K562 (cell line): ENCODE data around the gene FAM53C. TPM values are rescaled to one million over a fixed set of nuclear protein-coding genes. Genes with fewer than 3 reads are reported as not detected.
A peak's percentile ranks its signal among the peaks of the same experiment; 100 is the strongest.

ENCODE experiments used
- CHD1 ChIP-seq: fragments of 200-600 bp; sonication (generic); IDR thresholded peaks from one replicate; pipeline ENCODE4 v1.6.1; 2012; ENCODE audit warnings: mild to moderate bottlenecking, moderate library complexity, low read length, inconsistent platforms
- FOXA3 ChIP-seq, 2 experiments: fragments of 450-650 bp in 1 of 2; sonication (generic) in 1 of 2; formaldehyde crosslinking; IDR thresholded peaks in 1 of 2; conservative IDR thresholded peaks in 1 of 2; 2 replicates each; pipeline versions ENCODE4 v1.4.0 to v1.8.0; 2020 to 2022; ENCODE audit warnings: mild to moderate bottlenecking in 2 of 2, missing genetic modification reagents in 1 of 2
- KDM4B ChIP-seq, 2 experiments: fragments of 450-650 bp in 1 of 2; sonication (generic) in 1 of 2; IDR thresholded peaks; 2 replicates each; pipeline ENCODE4 v1.6.1; 2016 to 2017; ENCODE audit warnings: borderline replicate concordance in 2 of 2, antibody characterized with exemption in 1 of 2, low read depth in 1 of 2, mild to moderate bottlenecking in 1 of 2
- LCOR ChIP-seq: sonication (generic); formaldehyde crosslinking; IDR thresholded peaks from 2 replicates; pipeline ENCODE4 v1.8.0; 2022; ENCODE audit warnings: mild to moderate bottlenecking, missing genetic modification reagents
- NR1H2 ChIP-seq: sonication (generic); formaldehyde crosslinking; IDR thresholded peaks from 2 replicates; pipeline ENCODE4 v1.4.0; 2020; ENCODE audit warnings: mild to moderate bottlenecking, missing genetic modification reagents
- PML ChIP-seq: IDR thresholded peaks from 2 replicates; pipeline ENCODE4 v1.6.1; 2012; ENCODE audit warnings: low read length, inconsistent platforms
- PRPF4 ChIP-seq: fragments of 200-400 bp; formaldehyde crosslinking; IDR thresholded peaks from one replicate; pipeline ENCODE4 v1.6.1; 2017; ENCODE audit warnings: low read length, low read depth, mild to moderate bottlenecking; ENCODE audit not compliant: insufficient read depth, poor library complexity, severe bottlenecking
- PTRF ChIP-seq: fragments of 450-650 bp; IDR thresholded peaks from 2 replicates; pipeline ENCODE4 v1.6.1; 2016; ENCODE audit warnings: mild to moderate bottlenecking, missing genetic modification characterization, missing compliant biosample characterization
- SIN3B ChIP-seq: fragments of 450-650 bp; IDR thresholded peaks from 2 replicates; pipeline ENCODE4 v1.6.1; 2017; ENCODE audit warnings: low read depth, mild to moderate bottlenecking, moderate library complexity
- TBP ChIP-seq: optimal IDR thresholded peaks from 2 replicates; pipeline ENCODE3; 2011; ENCODE audit warnings: low read depth, low read length, improper control_type of control experiment
- ZNF224 ChIP-seq: sonication (generic); formaldehyde crosslinking; IDR thresholded peaks from 2 replicates; pipeline ENCODE4 v1.8.0; 2022; ENCODE audit warnings: mild to moderate bottlenecking, missing genetic modification reagents
- ZNF354B ChIP-seq: fragments of 250-450 bp; sonication (Bioruptor Pico); IDR thresholded peaks from 2 replicates; pipeline ENCODE4 v1.4.0; 2020
- ZNF584 ChIP-seq: fragments of 200-800 bp; sonication (Bioruptor generic); IDR thresholded peaks from 2 replicates; pipeline ENCODE4 v1.6.1; 2016; ENCODE audit warnings: low read depth, mild to moderate bottlenecking, missing genetic modification characterization, missing compliant biosample characterization
- ZNF695 ChIP-seq: fragments of 450-650 bp; formaldehyde crosslinking; IDR thresholded peaks from 2 replicates; pipeline ENCODE4 v1.4.0; 2020; ENCODE audit warnings: mild to moderate bottlenecking, moderate library complexity
- polyA plus RNA-seq, 8 experiments: library from polyadenylated mRNA; depleted of rRNA in 4 of 8; stranded (reverse) in 5 of 8; unstranded in 3 of 8; fragments of >200 nt; fragmentation: Nextera tagmentation in 2 of 8; fragmentation: Illumina TruSeq in 1 of 8; extraction: Ambion mirVana in 2 of 8; extraction: Trizol in 1 of 8; gene quantifications; 2 replicates each; pipeline versions ENCODE4 v1.2.1 to v1.2.3, GENCODE V29; 2011 to 2014; ENCODE audit warnings: inconsistent platforms in 1 of 8, missing spikeins in 1 of 8
- total RNA-seq, 7 experiments: library from RNA; depleted of rRNA in 6 of 7; stranded (reverse); fragments of >200 nt in 6 of 7; fragmentation: Illumina TruSeq in 2 of 7; extraction: Trizol in 2 of 7; gene quantifications; 2 replicates each; pipeline versions ENCODE4 v1.2.1 to v1.2.3, GENCODE V29; 2011 to 2021; ENCODE audit warnings: low replicate concordance in 1 of 7
- TF ChIP-seq, protein P1 (sequence below): IDR thresholded peaks from 2 replicates; pipeline ENCODE4 v1.6.1; 2011; ENCODE audit warnings: borderline replicate concordance, low read depth, mild to moderate bottlenecking, moderate library complexity, low read length; ENCODE audit not compliant: insufficient read depth, poor library complexity, severe bottlenecking
- TF ChIP-seq, protein P2 (sequence below): fragments of 250-450 bp; sonication (Bioruptor Pico); IDR thresholded peaks from 2 replicates; pipeline ENCODE4 v1.4.0; 2020
- TF ChIP-seq, protein P3 (sequence below): sonication (generic); formaldehyde crosslinking; IDR thresholded peaks from 2 replicates; pipeline ENCODE4 v1.8.1; 2023; ENCODE audit warnings: mild to moderate bottlenecking, missing genetic modification reagents

The FAM53C gene
- total and polyA plus RNA-seq, 9 of the 15 experiments (the other 6 are each of a cell fraction or from before 2014, with no cell fraction given), result 9.7 to 38.5 (median 25.2) TPM

DNA sequence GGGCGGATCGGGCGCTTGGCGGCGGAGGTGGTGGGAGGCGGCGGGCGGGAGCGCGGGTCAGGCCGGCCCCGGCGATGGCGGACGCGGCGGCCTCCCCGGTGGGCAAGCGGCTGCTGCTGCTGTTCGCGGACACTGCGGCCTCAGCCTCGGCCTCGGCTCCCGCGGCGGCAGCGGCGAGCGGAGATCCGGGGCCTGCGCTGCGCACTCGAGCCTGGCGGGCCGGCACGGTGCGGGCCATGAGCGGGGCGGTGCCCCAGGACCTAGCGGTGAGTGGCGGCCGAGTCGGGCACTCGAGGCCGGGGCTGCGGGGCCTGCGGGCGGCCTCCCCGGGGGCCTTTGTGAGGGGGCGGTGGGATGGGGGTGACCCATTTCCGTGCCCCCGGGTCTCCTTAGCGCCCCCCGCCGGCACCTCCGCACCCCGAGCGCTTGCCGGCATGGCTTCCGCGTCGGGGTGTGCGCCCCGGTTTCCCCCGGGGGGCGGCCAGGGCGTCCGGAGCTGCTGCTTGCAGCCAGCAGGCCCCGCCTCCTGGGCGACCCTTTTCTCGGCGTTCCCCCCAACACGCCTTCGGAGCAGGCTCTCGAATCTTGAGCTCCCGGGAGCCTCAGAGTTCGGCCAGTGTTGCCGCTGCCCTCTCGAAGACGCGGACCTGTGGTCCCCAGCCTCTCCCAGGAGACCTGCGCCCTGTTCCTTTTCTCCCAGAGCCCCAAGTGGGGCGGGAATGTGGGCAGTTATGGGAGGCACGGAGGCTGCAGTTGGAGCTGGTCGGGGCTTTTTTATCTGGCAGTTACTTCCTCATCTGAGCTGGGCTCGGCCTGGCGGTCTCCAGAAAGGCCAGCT is 14.9 kb downstream of the FAM53C start (continued):
- TF ChIP-seq ZNF224 (CRISPR knock-in tag) (no peak), LCOR (CRISPR knock-in tag) (0 out of 2 replicates have a peak, but pooled peaks have one; percentile 18), FOXA3 (CRISPR knock-in tag; conservative IDR thresholded peaks at IDR 0.05 in 1 of 2, IDR thresholded peaks at IDR 0.05 in 1 of 2) (peak in 1 of 2 experiments; percentile 65; a peak in 1 of 4 replicates), TBP (peak; percentile 31), PML (peak; percentile 36; the same call in 1 of the 2 replicates), ZNF695 (CRISPR knock-in tag) (0 out of 2 replicates have a peak, but pooled peaks have one; percentile 16), PTRF (tag) (no peak), CHD1 (peak; percentile 92), KDM4B (IDR thresholded peaks at IDR 0.05; ENCODE audit: borderline replicate concordance in 2 of 2, low read depth in 1 of 2) (no peak), ZNF584 (CRISPR knock-in tag) (no peak), ZNF354B (CRISPR knock-in tag) (no peak), NR1H2 (CRISPR knock-in tag) (0 out of 2 replicates have a peak, but pooled peaks have one; percentile 16), PRPF4 (peak; percentile 25), SIN3B (peak; percentile 46; the same call in 1 of the 2 replicates)
- TF ChIP-seq, protein P1, sequence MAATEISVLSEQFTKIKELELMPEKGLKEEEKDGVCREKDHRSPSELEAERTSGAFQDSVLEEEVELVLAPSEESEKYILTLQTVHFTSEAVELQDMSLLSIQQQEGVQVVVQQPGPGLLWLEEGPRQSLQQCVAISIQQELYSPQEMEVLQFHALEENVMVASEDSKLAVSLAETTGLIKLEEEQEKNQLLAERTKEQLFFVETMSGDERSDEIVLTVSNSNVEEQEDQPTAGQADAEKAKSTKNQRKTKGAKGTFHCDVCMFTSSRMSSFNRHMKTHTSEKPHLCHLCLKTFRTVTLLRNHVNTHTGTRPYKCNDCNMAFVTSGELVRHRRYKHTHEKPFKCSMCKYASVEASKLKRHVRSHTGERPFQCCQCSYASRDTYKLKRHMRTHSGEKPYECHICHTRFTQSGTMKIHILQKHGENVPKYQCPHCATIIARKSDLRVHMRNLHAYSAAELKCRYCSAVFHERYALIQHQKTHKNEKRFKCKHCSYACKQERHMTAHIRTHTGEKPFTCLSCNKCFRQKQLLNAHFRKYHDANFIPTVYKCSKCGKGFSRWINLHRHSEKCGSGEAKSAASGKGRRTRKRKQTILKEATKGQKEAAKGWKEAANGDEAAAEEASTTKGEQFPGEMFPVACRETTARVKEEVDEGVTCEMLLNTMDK, result peak; percentile 47
- TF ChIP-seq, protein P2, sequence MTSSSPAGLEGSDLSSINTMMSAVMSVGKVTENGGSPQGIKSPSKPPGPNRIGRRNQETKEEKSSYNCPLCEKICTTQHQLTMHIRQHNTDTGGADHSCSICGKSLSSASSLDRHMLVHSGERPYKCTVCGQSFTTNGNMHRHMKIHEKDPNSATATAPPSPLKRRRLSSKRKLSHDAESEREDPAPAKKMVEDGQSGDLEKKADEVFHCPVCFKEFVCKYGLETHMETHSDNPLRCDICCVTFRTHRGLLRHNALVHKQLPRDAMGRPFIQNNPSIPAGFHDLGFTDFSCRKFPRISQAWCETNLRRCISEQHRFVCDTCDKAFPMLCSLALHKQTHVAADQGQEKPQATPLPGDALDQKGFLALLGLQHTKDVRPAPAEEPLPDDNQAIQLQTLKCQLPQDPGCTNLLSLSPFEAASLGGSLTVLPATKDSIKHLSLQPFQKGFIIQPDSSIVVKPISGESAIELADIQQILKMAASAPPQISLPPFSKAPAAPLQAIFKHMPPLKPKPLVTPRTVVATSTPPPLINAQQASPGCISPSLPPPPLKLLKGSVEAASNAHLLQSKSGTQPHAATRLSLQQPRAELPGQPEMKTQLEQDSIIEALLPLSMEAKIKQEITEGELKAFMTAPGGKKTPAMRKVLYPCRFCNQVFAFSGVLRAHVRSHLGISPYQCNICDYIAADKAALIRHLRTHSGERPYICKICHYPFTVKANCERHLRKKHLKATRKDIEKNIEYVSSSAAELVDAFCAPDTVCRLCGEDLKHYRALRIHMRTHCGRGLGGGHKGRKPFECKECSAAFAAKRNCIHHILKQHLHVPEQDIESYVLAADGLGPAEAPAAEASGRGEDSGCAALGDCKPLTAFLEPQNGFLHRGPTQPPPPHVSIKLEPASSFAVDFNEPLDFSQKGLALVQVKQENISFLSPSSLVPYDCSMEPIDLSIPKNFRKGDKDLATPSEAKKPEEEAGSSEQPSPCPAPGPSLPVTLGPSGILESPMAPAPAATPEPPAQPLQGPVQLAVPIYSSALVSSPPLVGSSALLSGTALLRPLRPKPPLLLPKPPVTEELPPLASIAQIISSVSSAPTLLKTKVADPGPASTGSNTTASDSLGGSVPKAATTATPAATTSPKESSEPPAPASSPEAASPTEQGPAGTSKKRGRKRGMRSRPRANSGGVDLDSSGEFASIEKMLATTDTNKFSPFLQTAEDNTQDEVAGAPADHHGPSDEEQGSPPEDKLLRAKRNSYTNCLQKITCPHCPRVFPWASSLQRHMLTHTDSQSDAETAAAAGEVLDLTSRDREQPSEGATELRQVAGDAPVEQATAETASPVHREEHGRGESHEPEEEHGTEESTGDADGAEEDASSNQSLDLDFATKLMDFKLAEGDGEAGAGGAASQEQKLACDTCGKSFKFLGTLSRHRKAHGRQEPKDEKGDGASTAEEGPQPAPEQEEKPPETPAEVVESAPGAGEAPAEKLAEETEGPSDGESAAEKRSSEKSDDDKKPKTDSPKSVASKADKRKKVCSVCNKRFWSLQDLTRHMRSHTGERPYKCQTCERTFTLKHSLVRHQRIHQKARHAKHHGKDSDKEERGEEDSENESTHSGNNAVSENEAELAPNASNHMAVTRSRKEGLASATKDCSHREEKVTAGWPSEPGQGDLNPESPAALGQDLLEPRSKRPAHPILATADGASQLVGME (CRISPR knock-in tag), result no peak
- TF ChIP-seq, protein P3, sequence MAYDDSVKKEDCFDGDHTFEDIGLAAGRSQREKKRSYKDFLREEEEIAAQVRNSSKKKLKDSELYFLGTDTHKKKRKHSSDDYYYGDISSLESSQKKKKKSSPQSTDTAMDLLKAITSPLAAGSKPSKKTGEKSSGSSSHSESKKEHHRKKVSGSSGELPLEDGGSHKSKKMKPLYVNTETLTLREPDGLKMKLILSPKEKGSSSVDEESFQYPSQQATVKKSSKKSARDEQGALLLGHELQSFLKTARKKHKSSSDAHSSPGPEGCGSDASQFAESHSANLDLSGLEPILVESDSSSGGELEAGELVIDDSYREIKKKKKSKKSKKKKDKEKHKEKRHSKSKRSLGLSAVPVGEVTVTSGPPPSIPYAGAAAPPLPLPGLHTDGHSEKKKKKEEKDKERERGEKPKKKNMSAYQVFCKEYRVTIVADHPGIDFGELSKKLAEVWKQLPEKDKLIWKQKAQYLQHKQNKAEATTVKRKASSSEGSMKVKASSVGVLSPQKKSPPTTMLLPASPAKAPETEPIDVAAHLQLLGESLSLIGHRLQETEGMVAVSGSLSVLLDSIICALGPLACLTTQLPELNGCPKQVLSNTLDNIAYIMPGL (CRISPR knock-in tag), result peak; percentile 88; the same call in 1 of the 2 replicates
